GM12878 (cell line): ENCODE data around the gene LARP4. TPM values are rescaled to one million over a fixed set of nuclear protein-coding genes. Genes with fewer than 3 reads are reported as not detected.
A peak's percentile ranks its signal among the peaks of the same experiment; 100 is the strongest.

ENCODE experiments used
- ATAC-seq: fragments of 200-7000 bp; cut with Tn5 transposase; 3 replicates; pipeline ENCODE4 v1.9.1; 2020; ENCODE audit warnings: mild to moderate bottlenecking, moderate library complexity
- BruUV-seq: library from RNA; stranded (reverse); fragments of 400-500 nt; replicated peaks from 2 replicates; lab custom pipeline; 2021; lab: Mats Ljungman, UMichigan
- CTCF ChIA-PET: fragments of 300-600 bp; sonication (Branson Sonifier 250); formaldehyde crosslinking; extraction: SDS; loops from one replicate; lab custom pipeline; 2021; ENCODE audit warnings: inconsistent platforms; lab: Yijun Ruan, JAX
- POLR2A ChIA-PET: fragments of 350-600 bp; formaldehyde crosslinking; extraction: SDS; loops from one replicate; lab custom pipeline; 2021; ENCODE audit warnings: inconsistent platforms; lab: Charles Lee
- RAD21 ChIA-PET: fragments of 300-600 bp; sonication (Branson Sonifier 250); formaldehyde crosslinking; loops from one replicate; lab custom pipeline; 2023; ENCODE audit warnings: antibody characterized with exemption; ENCODE audit not compliant: unreplicated experiment; lab: Charles Lee
- SMC1A ChIA-PET: fragments of 300-600 bp; sonication (Branson Sonifier 250); formaldehyde crosslinking; loops from one replicate; lab custom pipeline; 2023; ENCODE audit not compliant: unreplicated experiment, uncharacterized antibody; lab: Charles Lee
- DNase-seq: peaks from one replicate; pipeline ENCODE4 v3.0.0-alpha.2; 2011; ENCODE audit warnings: low read depth, low spot score
- FAIRE-seq: peaks from 3 replicates; lab custom pipeline; 2011; peaks lifted over from hg19 to GRCh38; lab: Jason Lieb, UNC
- H2AFZ ChIP-seq: 2 replicates; pipeline ENCODE4 v1.6.0; 2011; ENCODE audit warnings: low read depth, low read length, control low read depth; ENCODE audit not compliant: control insufficient read depth
- H3K27ac ChIP-seq: 2 replicates; pipeline ENCODE4 v1.5.1; 2011; ENCODE audit warnings: control low read depth; ENCODE audit not compliant: control insufficient read depth, insufficient read depth
- H3K27me3 ChIP-seq, 2 experiments: replicated peaks in 1 of 2; 2 replicates each; pipeline versions ENCODE4 v1.6.0 to v1.6.1; 2011; ENCODE audit warnings: low read length in 1 of 2; ENCODE audit not compliant: control insufficient read depth in 2 of 2, insufficient read depth in 2 of 2
- H3K36me3 ChIP-seq, 2 experiments: 2 replicates each; pipeline ENCODE4 v1.5.1; 2011; ENCODE audit warnings: low read length in 1 of 2; ENCODE audit not compliant: control insufficient read depth in 2 of 2, insufficient read depth in 2 of 2
- H3K4me1 ChIP-seq: 2 replicates; pipeline ENCODE4 v1.6.1; 2011; ENCODE audit warnings: mild to moderate bottlenecking, low read length, moderate library complexity, mixed read lengths; ENCODE audit not compliant: control insufficient read depth, insufficient read depth
- H3K4me2 ChIP-seq: 2 replicates; pipeline ENCODE4 v1.6.0; 2011; ENCODE audit warnings: control low read depth; ENCODE audit not compliant: control insufficient read depth, insufficient read depth
- H3K4me3 ChIP-seq: fragments of 200-600 bp; sonication (generic); 2 replicates; pipeline ENCODE4 v1.5.1; 2016
- H3K79me2 ChIP-seq: 2 replicates; pipeline ENCODE4 v1.6.0; 2011; ENCODE audit warnings: low read length; ENCODE audit not compliant: control insufficient read depth, insufficient read depth
- H3K9ac ChIP-seq: 2 replicates; pipeline ENCODE4 v1.8.0; 2011; ENCODE audit warnings: low read length, control low read depth, mixed read lengths; ENCODE audit not compliant: control insufficient read depth, insufficient read depth
- H3K9me3 ChIP-seq: replicated peaks from 3 replicates; pipeline ENCODE4 v1.5.1; 2011; ENCODE audit warnings: mild to moderate bottlenecking, low read length; ENCODE audit not compliant: control insufficient read depth, insufficient read depth
- H4K20me1 ChIP-seq: 2 replicates; pipeline ENCODE4 v1.6.0; 2011; ENCODE audit not compliant: control insufficient read depth, insufficient read depth
- ATF2 ChIP-seq: IDR thresholded peaks from 2 replicates; pipeline ENCODE4 v1.6.1; 2012; ENCODE audit warnings: low read length, inconsistent platforms
- CBX3 ChIP-seq: fragments of 200-600 bp; sonication (generic); IDR thresholded peaks from 2 replicates; pipeline ENCODE4 v1.6.1; 2016; ENCODE audit warnings: low read depth, borderline replicate concordance
- ELK1 ChIP-seq: IDR thresholded peaks from 2 replicates; pipeline ENCODE4 v1.6.1; 2012; ENCODE audit warnings: low read depth, low read length, improper control_type of control experiment
- RAD21 ChIP-seq: IDR thresholded peaks from 2 replicates; pipeline ENCODE4 v1.6.1; 2011; ENCODE audit warnings: mild to moderate bottlenecking, low read depth, low read length, moderate library complexity; ENCODE audit not compliant: insufficient read depth
- RUNX3 ChIP-seq: IDR thresholded peaks from 2 replicates; pipeline ENCODE4 v1.6.1; 2012; ENCODE audit warnings: low read length, inconsistent platforms
- SMARCA5 ChIP-seq: fragments of 450-650 bp; IDR thresholded peaks from 2 replicates; pipeline ENCODE4 v1.6.1; 2017; ENCODE audit warnings: mild to moderate bottlenecking
- SREBF2 ChIP-seq: IDR thresholded peaks from 2 replicates; pipeline ENCODE4 v1.6.1; 2012; ENCODE audit warnings: mild to moderate bottlenecking, low read length
- ZBTB4 ChIP-seq: fragments of 450-650 bp; formaldehyde crosslinking; IDR thresholded peaks from 2 replicates; pipeline ENCODE4 v1.4.0; 2022; ENCODE audit warnings: mild to moderate bottlenecking, moderate library complexity
- WGBS: methylation state at CpG from one replicate; pipeline ENCODE4 v1.1.6; 2016; ENCODE audit warnings: low lambda C conversion rate; ENCODE audit not compliant: insufficient replicate concordance, insufficient coverage; ENCODE audit errors: missing lambda C conversion rate; 5-methylcytosine and 5-hydroxymethylcytosine counted together
- in situ Hi-C: fragments of 300-500 bp; cut with MboI; formaldehyde crosslinking; loops from 9 replicates; pipeline ENCODE4 v1.14.3; 2018; ENCODE audit warnings: mixed read lengths
- intact Hi-C: fragments of 100-400 bp; cut with micrococcal nuclease; formaldehyde crosslinking; loops from one replicate; pipeline ENCODE4 v1.14.2; 2022; ENCODE audit not compliant: unreplicated experiment
- polyA plus RNA-seq, 11 experiments: library from polyadenylated mRNA; depleted of rRNA in 4 of 11; unstranded in 6 of 11; stranded (reverse) in 5 of 11; fragments of >200 nt; fragmentation: Nextera tagmentation in 4 of 11; fragmentation: Illumina TruSeq in 1 of 11; extraction: Ambion mirVana in 4 of 11; extraction: Trizol in 1 of 11; gene quantifications; 1 replicate in 1 of 11; 2 replicates in 10 of 11; pipeline versions ENCODE4 v1.2.1 to v1.2.3, GENCODE V29; 2011 to 2016; ENCODE audit warnings: inconsistent platforms in 2 of 11, missing spikeins in 2 of 11, low read depth in 1 of 11
- total RNA-seq, 4 experiments: library from RNA; depleted of rRNA in 3 of 4; stranded (reverse); fragments of >200 nt in 3 of 4; fragmentation: Illumina TruSeq in 1 of 4; extraction: Trizol in 1 of 4; gene quantifications; 2 replicates each; pipeline versions ENCODE4 v1.2.1 to v1.2.3, GENCODE V29; 2013 to 2021
- TF ChIP-seq, protein P1 (sequence below), 3 experiments: IDR thresholded peaks in 2 of 3; conservative IDR thresholded peaks in 1 of 3; 2 replicates each; pipeline ENCODE4 v1.5.1; 2011; ENCODE audit warnings: low read depth in 3 of 3, low read length in 3 of 3, mild to moderate bottlenecking in 3 of 3, control low read depth in 2 of 3, moderate library complexity in 2 of 3, inconsistent platforms in 1 of 3, mixed read lengths in 1 of 3; ENCODE audit not compliant: control insufficient read depth in 2 of 3, insufficient read depth in 1 of 3; ENCODE audit errors: extremely low read depth in 1 of 3
- TF ChIP-seq, protein P2 (sequence below): fragments of 450-650 bp; IDR thresholded peaks from 2 replicates; pipeline ENCODE4 v1.6.1; 2016; ENCODE audit warnings: mild to moderate bottlenecking

The LARP4 gene
- total and polyA plus RNA-seq, 10 of the 15 experiments (the other 5 are each of a cell fraction or from before 2014, with no cell fraction given): 24.1 to 72.6 (median 35.6) TPM

DNA sequence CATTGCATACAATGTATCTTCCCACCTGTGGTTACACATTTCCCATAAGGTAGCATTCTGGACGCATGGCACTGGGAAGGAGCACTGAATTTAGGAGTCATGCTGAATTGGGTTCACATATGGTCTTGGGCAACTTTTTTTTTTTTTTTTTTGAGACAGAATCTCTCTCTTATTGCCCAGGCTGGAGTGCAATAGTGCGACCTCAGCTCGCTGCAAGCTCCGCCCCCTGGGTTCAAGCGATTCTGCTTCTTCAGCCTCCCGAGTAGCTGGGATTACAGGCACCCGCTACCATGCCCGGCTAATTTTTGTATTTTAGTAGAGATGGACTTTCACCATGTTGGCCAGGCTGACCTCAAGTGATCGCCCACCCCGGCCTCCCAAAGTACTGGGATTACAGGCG, 117.4 kb downstream of the LARP4 start:
- ChIA-PET RAD21 (interaction anchor here (0.6 to 5.3 kb wide), 11 partner anchors 11 to 700 kb away, joined by 3 to 96 read pairs (median 5); partner anchors contain the start of genes DIP2B and POU6F1), POLR2A (interaction anchor here (0.7 to 4.2 kb wide), 10 partner anchors 10 to 201 kb away, joined by 3 to 58 read pairs (median 4); partner anchors contain the start of gene DIP2B)
- BruUV-seq: no TSS peak
- H3K27me3 ChIP-seq: no peaks in the 10 kb centered on the region
- peak overlapping the region; percentile 75 for H3K27ac ChIP-seq
- H3K79me2 ChIP-seq: peaks cover 89% of the 10 kb centered on the region
- no peaks in the 10 kb centered on the region for H4K20me1 ChIP-seq
- DNase-seq: no peak
- H3K4me3 ChIP-seq: 0 out of 2 replicates have a peak overlapping the region, but pooled peaks have one; percentile 15
- H3K9me3 ChIP-seq: no peaks in the 10 kb centered on the region; the same call in 2 of the 3 replicates
- in situ Hi-C loops: no loop called here
- H3K9ac ChIP-seq: peak overlapping the region; percentile 15; the same call in 1 of the 2 replicates
- TF ChIP-seq ZBTB4 (CRISPR knock-in tag): no peak
- TF ChIP-seq, protein P1, sequence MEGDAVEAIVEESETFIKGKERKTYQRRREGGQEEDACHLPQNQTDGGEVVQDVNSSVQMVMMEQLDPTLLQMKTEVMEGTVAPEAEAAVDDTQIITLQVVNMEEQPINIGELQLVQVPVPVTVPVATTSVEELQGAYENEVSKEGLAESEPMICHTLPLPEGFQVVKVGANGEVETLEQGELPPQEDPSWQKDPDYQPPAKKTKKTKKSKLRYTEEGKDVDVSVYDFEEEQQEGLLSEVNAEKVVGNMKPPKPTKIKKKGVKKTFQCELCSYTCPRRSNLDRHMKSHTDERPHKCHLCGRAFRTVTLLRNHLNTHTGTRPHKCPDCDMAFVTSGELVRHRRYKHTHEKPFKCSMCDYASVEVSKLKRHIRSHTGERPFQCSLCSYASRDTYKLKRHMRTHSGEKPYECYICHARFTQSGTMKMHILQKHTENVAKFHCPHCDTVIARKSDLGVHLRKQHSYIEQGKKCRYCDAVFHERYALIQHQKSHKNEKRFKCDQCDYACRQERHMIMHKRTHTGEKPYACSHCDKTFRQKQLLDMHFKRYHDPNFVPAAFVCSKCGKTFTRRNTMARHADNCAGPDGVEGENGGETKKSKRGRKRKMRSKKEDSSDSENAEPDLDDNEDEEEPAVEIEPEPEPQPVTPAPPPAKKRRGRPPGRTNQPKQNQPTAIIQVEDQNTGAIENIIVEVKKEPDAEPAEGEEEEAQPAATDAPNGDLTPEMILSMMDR (IDR thresholded peaks at IDR 0.05 in 2 of 3, conservative IDR thresholded peaks at IDR 0.05 in 1 of 3; ENCODE audit: control insufficient read depth in 2 of 3, extremely low read depth in 1 of 3, insufficient read depth in 1 of 3, low read depth in 3 of 3, low read length in 3 of 3): no peak
- no peak for TF ChIP-seq SREBF2
- 0 out of 2 replicates have a peak, but pooled peaks have one; percentile 42 for TF ChIP-seq ATF2
- TF ChIP-seq SMARCA5: no peak
- TF ChIP-seq CBX3: no peak
- TF ChIP-seq, protein P2, sequence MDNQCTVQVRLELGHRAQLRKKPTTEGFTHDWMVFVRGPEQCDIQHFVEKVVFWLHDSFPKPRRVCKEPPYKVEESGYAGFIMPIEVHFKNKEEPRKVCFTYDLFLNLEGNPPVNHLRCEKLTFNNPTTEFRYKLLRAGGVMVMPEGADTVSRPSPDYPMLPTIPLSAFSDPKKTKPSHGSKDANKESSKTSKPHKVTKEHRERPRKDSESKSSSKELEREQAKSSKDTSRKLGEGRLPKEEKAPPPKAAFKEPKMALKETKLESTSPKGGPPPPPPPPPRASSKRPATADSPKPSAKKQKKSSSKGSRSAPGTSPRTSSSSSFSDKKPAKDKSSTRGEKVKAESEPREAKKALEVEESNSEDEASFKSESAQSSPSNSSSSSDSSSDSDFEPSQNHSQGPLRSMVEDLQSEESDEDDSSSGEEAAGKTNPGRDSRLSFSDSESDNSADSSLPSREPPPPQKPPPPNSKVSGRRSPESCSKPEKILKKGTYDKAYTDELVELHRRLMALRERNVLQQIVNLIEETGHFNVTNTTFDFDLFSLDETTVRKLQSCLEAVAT: peak; percentile 51; the same call in 1 of the 2 replicates
- 0 out of 2 replicates have a peak, but pooled peaks have one; percentile 27 for TF ChIP-seq RUNX3
- TF ChIP-seq ELK1: no peak
- TF ChIP-seq RAD21: no peak
- TF ChIP-seq, all 136 proteins: peak for 3
- peak overlapping the region; percentile 26 for H3K4me2 ChIP-seq
- peaks cover 66% of the 10 kb centered on the region for H3K4me1 ChIP-seq
- no peaks in the 10 kb centered on the region; a peak in 1 of 4 replicates for H3K36me3 ChIP-seq
- intact Hi-C loops: loop anchor here (5.0 kb wide), 1 partner anchor 59 kb away; no protein-coding TSS in a partner anchor
- ChIA-PET CTCF (interaction anchor here (1.0 to 7.5 kb wide), 8 partner anchors 11 to 406 kb away, joined by 3 to 86 read pairs (median 5); partner anchors contain the start of genes COX14 and DIP2B), SMC1A (interaction anchor here (0.6 to 5.5 kb wide), 10 partner anchors 10 to 871 kb away, joined by 3 to 85 read pairs (median 4); no protein-coding TSS in a partner anchor)
- WGBS: 89% methylated on average over 11 of the region's 11 CpGs
- ATAC-seq: no peak
- H2AFZ ChIP-seq: no peak overlapping the region
- FAIRE-seq: no peak
